GM19395 (cell line): ENCODE results near the gene DLGAP4.

Experiments
- ATAC-seq: cut with Tn5 transposase; IDR thresholded peaks from one replicate; pipeline ENCODE4 v1.9.1; 2021; ENCODE audit warnings: mild to moderate bottlenecking, moderate library complexity; ENCODE audit not compliant: unreplicated experiment

Gene DLGAP4

DNA sequence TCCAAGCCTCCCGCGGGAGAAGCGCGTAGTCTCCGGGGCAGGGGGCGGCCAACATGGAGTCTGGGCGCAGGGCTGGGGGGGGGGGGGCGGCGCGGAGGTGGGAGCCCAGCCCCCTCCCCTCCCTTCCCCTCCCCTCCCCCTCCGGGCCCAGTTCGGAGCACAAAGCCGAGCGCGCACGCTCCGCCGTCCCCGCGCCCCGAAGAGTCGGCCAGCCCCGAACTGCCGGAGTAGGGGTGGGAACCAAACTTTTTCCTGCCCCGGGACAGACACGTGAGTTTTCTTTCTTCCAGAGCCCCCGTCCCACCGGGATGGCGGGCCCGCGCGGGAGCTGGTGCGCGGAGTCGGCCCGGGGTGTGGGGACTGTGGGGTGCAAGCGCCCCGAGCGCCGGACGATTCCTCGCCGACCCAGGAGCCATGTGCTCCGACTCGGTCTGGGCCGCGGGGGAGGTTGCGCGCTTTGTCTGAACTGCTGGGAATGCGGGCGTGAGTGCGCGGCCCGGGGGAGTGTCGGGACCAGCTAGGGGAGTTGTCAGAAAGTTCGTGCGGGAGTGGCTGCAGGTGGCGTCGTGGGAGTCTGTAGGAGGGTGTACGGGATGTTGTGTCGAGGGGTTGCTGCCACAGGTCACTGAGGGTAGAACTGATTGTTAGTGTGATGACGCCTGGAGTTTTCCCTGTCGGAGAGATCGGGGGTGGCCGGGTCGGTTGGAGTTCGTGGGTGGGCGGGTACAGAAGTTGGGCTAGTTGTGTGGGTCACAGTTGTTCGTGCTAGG lies 268.4 kb downstream of the DLGAP4 start:
- ATAC-seq, result no peak

DNA sequence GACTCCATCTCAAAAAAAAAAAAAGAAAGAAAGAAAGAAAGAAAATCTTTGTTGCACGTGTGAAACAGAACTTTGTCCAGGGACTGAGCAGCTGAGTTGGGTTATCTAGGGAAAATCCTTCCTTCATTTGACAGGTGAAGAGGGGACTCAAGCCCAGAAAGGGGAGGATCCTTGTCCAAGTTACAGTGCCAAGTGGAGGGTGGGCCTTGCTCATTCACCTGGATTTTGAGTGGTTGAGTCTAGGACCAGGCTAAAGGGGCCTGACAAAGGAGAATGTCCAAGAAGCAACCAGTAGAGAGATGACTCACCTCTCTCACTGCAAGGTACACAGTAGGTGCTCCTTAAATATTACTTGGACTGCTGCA lies 269.9 kb downstream of the DLGAP4 start:
- ATAC-seq, result no peak
